Ishikawa (cell line): ENCODE data around the gene LRRC46.

Experiments
- CEBPB ChIP-seq: IDR thresholded peaks from 2 replicates; pipeline ENCODE4 v1.6.1; 2012
- CREB1 ChIP-seq: IDR thresholded peaks from 2 replicates; pipeline ENCODE4 v1.6.1; 2012; ENCODE audit warnings: low read depth
- EGR1 ChIP-seq: IDR thresholded peaks from 2 replicates; pipeline ENCODE4 v1.6.1; 2012
- EP300 ChIP-seq: IDR thresholded peaks from 2 replicates; pipeline ENCODE4 v1.6.1; 2012; ENCODE audit warnings: borderline replicate concordance
- NFIC ChIP-seq: IDR thresholded peaks from 2 replicates; pipeline ENCODE4 v1.6.1; 2012
- RAD21 ChIP-seq: IDR thresholded peaks from 2 replicates; pipeline ENCODE4 v1.6.1; 2012; ENCODE audit warnings: low read depth
- REST ChIP-seq: IDR thresholded peaks from 2 replicates; pipeline ENCODE4 v1.6.1; 2012; ENCODE audit warnings: low read depth, mild to moderate bottlenecking
- TAF1 ChIP-seq: IDR thresholded peaks from 2 replicates; pipeline ENCODE4 v1.6.1; 2012; ENCODE audit warnings: low read depth, mild to moderate bottlenecking
- TCF12 ChIP-seq: IDR thresholded peaks from 2 replicates; pipeline ENCODE4 v1.6.1; 2012; ENCODE audit warnings: low read depth
- USF1 ChIP-seq: IDR thresholded peaks from 2 replicates; pipeline ENCODE4 v1.6.1; 2012
- YY1 ChIP-seq: IDR thresholded peaks from 2 replicates; pipeline ENCODE4 v1.6.1; 2012; ENCODE audit warnings: low read depth
- ZBTB7A ChIP-seq: IDR thresholded peaks from 2 replicates; pipeline ENCODE4 v1.6.1; 2012; ENCODE audit warnings: low read depth
- TF ChIP-seq, protein P1 (sequence below): IDR thresholded peaks from 2 replicates; pipeline ENCODE4 v1.6.1; 2012

DNA sequence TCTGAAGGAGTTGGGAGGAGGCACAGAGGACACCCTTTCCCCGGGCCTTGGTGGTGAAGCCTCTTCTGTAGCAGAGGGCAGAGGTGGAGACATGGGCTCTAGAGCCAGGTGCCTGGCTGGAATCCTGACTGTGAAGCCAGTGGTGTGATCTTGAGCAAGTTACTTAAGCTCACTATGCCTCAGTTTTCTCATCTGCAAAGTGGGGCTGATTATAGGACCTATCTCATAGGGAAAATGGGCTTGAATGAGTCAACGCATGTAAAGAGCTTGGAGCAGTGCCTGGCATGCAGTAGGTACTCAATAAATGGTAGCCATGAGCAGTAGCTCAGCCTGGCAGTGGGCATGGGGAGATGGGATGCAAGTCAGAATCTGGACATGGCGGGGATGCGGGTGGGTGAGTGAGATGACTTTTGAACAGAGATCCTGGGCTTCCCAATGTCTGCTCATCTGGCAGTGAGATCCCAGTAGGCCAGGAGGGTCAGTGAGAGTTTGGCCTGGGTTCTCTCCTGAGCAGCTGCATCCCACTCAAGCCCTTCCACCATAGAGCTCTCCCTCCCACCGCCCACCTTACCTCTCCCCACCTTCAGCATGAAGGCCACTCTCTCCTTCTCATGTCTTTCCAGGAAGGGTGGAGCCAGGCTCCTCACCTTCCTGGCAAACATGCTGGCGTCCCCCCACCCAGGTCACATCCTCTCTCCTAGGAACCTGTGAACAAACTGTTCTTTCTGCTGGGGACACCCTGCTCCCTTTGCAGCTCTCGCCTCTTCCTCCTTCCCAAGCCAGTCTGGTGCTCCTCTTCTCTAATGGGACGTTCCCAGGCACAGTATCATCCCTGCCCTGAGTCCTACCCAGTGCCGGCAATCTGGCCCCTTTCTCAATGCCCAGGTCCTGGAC lies 51.5 kb downstream of the LRRC46 start:
- TF ChIP-seq TAF1: no peak
- TF ChIP-seq EP300: no peak
- TF ChIP-seq USF1: no peak
- TF ChIP-seq RAD21: no peak
- no peak for TF ChIP-seq REST
- TF ChIP-seq TCF12: no peak
- TF ChIP-seq NFIC: no peak
- TF ChIP-seq, protein P1, sequence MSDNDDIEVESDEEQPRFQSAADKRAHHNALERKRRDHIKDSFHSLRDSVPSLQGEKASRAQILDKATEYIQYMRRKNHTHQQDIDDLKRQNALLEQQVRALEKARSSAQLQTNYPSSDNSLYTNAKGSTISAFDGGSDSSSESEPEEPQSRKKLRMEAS: no peak
- TF ChIP-seq CEBPB: no peak
- no peak for TF ChIP-seq ZBTB7A
- TF ChIP-seq EGR1: no peak
- no peak for TF ChIP-seq YY1
- TF ChIP-seq CREB1: no peak
